Neural progenitor cell (in vitro differentiated cells): ENCODE data around the gene SMIM45.

ENCODE experiments used
- DNase-seq: peaks from one replicate; pipeline ENCODE4 v3.0.0-alpha.2; 2016; ENCODE audit warnings: low spot score
- H2AFZ ChIP-seq: fragments of 200-600 bp; sonication (generic); replicated peaks from 2 replicates; pipeline ENCODE4 v1.6.1; 2016; ENCODE audit warnings: antibody characterized with exemption
- H3F3A ChIP-seq: fragments of 200-600 bp; sonication (generic); 2 replicates; pipeline ENCODE4 v1.6.1; 2016; ENCODE audit warnings: antibody characterized with exemption, low read depth
- H3K27ac ChIP-seq: fragments of 200-600 bp; sonication (generic); 2 replicates; pipeline ENCODE4 v1.5.1; 2016; ENCODE audit warnings: mild to moderate bottlenecking
- H3K27me3 ChIP-seq: fragments of 200-600 bp; sonication (generic); 2 replicates; pipeline ENCODE4 v1.6.1; 2016; ENCODE audit warnings: mild to moderate bottlenecking, moderate library complexity
- H3K36me3 ChIP-seq: fragments of 200-600 bp; sonication (generic); 2 replicates; pipeline ENCODE4 v1.5.1; 2016
- H3K4me1 ChIP-seq: fragments of 200-600 bp; sonication (generic); 2 replicates; pipeline ENCODE4 v1.6.1; 2016; ENCODE audit warnings: mixed run types
- H3K4me2 ChIP-seq: fragments of 200-600 bp; sonication (generic); 2 replicates; pipeline ENCODE4 v1.6.1; 2016
- H3K4me3 ChIP-seq: fragments of 200-600 bp; sonication (generic); 2 replicates; pipeline ENCODE4 v1.5.1; 2016
- H3K79me2 ChIP-seq: fragments of 200-600 bp; sonication (generic); 2 replicates; pipeline ENCODE4 v1.6.1; 2016; ENCODE audit warnings: low read depth
- H3K9ac ChIP-seq: fragments of 200-600 bp; sonication (generic); 2 replicates; pipeline ENCODE4 v1.6.1; 2016
- H3K9me3 ChIP-seq: fragments of 200-600 bp; sonication (generic); 2 replicates; pipeline ENCODE4 v1.5.1; 2016; ENCODE audit warnings: low read depth
- H4K20me1 ChIP-seq: fragments of 200-600 bp; sonication (generic); 2 replicates; pipeline ENCODE4 v1.6.1; 2016; ENCODE audit warnings: low read depth
- H3K27ac Mint-ChIP-seq: 3 replicates; pipeline ENCODE4 v1.8.0; 2021; ENCODE audit warnings: mixed read lengths
- H3K27me3 Mint-ChIP-seq: 2 replicates; pipeline ENCODE4 v1.8.0; 2022; ENCODE audit warnings: low read depth, mild to moderate bottlenecking, inconsistent platforms, moderate library complexity, mixed read lengths; ENCODE audit not compliant: insufficient read depth
- H3K36me3 Mint-ChIP-seq: 3 replicates; pipeline ENCODE4 v1.8.0; 2021; ENCODE audit warnings: mixed read lengths
- H3K4me1 Mint-ChIP-seq: 3 replicates; pipeline ENCODE4 v1.8.0; 2021; ENCODE audit warnings: mixed read lengths
- H3K4me3 Mint-ChIP-seq: 3 replicates; pipeline ENCODE4 v1.8.0; 2021; ENCODE audit warnings: mild to moderate bottlenecking, moderate library complexity, mixed read lengths
- H3K9me3 Mint-ChIP-seq: 3 replicates; pipeline ENCODE4 v1.8.0; 2020; ENCODE audit warnings: mixed read lengths
- CTCF ChIP-seq: fragments of 200-600 bp; sonication (generic); IDR thresholded peaks from 2 replicates; pipeline ENCODE4 v1.5.1; 2017; ENCODE audit warnings: antibody characterized with exemption, mild to moderate bottlenecking
- EZH2 ChIP-seq: fragments of 200-600 bp; sonication (generic); IDR thresholded peaks from 2 replicates; pipeline ENCODE4 v1.6.1; 2017; ENCODE audit warnings: antibody characterized with exemption, mild to moderate bottlenecking, moderate library complexity
- EZH2phosphoT487 ChIP-seq: fragments of 200-600 bp; sonication (generic); IDR thresholded peaks from 2 replicates; pipeline ENCODE4 v1.6.1; 2017; ENCODE audit warnings: antibody characterized with exemption

The SMIM45 gene

GRCh38 chr22:41983513-41984405 is 31.8 kb downstream of the SMIM45 start:
- H4K20me1 ChIP-seq, result no peaks in the 10 kb centered on the region
- H3K9ac ChIP-seq, result no peak overlapping the region
- H3K36me3 ChIP-seq, result no peaks in the 10 kb centered on the region
- no peaks in the 10 kb centered on the region for H3F3A ChIP-seq
- no peak for DNase-seq
- TF ChIP-seq EZH2phosphoT487, result no peak
- TF ChIP-seq EZH2, result no peak
- no peak for TF ChIP-seq CTCF
- H3K4me3 ChIP-seq, result no peak overlapping the region
- no peaks in the 10 kb centered on the region for H3K27me3 ChIP-seq
- H3K9me3 ChIP-seq, result no peaks in the 10 kb centered on the region
- Mint-ChIP-seq H3K36me3 (peaks cover 23% of the 10 kb centered on the region), H3K27me3 (no peaks in the 10 kb centered on the region), H3K27ac (no peak overlapping the region), H3K4me3 (no peak overlapping the region), H3K4me1 (peaks cover 9% of the 10 kb centered on the region), H3K9me3 (no peaks in the 10 kb centered on the region)
- H3K4me1 ChIP-seq, result no peaks in the 10 kb centered on the region
- H3K79me2 ChIP-seq, result no peaks in the 10 kb centered on the region
- no peak overlapping the region for H3K4me2 ChIP-seq
- no peak overlapping the region for H2AFZ ChIP-seq
- no peak overlapping the region for H3K27ac ChIP-seq

DNA sequence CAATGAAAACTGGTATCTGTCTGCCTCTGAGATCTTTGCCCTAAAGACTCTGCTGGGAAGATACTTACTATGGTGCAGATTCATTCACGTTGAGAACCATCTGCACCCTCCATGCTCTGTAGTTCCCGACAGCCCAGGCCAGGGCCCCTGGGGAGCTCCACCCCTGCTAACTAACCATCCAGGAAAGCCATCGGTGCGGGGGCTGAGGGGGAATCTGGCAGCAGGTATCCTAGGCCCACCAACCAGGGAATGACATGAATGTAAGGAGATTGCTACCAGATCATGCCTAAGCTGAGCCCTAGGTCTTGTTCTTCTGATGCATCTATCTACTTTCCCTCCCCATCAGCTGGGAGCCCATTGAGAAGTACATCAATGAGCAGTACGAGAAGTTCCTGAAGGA is 35.3 kb downstream of the SMIM45 start:
- Histone ChIP-seq H3K27me3 (no peaks in the 10 kb centered on the region), H3F3A (no peaks in the 10 kb centered on the region), H3K9ac (no peak overlapping the region), H3K4me2 (no peak overlapping the region), H3K79me2 (no peaks in the 10 kb centered on the region), H2AFZ (no peak overlapping the region), H3K27ac (no peak overlapping the region), H3K4me3 (no peak overlapping the region), H3K36me3 (no peaks in the 10 kb centered on the region), H4K20me1 (no peaks in the 10 kb centered on the region), H3K4me1 (no peaks in the 10 kb centered on the region), H3K9me3 (no peaks in the 10 kb centered on the region)
- Mint-ChIP-seq H3K27ac (no peak overlapping the region), H3K36me3 (peaks cover 27% of the 10 kb centered on the region), H3K27me3 (no peaks in the 10 kb centered on the region), H3K4me1 (peaks cover 4% of the 10 kb centered on the region), H3K4me3 (no peak overlapping the region), H3K9me3 (no peaks in the 10 kb centered on the region)
- TF ChIP-seq CTCF (no peak), EZH2 (no peak), EZH2phosphoT487 (no peak)
- DNase-seq, result no peak

DNA sequence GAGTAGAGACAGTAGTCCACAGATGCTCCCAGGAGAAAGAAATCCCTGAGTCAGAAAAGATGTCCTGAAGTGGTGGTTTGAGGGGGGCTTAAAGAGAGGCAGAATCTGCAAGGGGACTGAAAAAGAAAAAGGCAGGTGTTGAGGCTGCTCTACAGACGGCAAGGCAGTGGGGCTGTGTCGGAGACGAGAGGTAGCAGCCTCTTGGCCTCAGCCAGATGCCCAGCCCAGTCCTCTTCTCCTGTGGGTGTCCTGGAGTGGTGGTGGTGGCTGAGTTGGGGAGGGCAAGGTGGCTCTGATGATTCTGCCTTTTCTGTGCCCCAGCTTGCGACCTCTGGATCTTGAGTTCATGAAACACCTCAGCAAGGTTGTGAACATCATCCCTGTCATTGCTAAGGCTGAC is 37.3 kb downstream of the SMIM45 start:
- no peaks in the 10 kb centered on the region for H3K4me1 Mint-ChIP-seq
- Histone ChIP-seq H3K27me3 (no peaks in the 10 kb centered on the region), H4K20me1 (no peaks in the 10 kb centered on the region), H3K9ac (no peak overlapping the region), H3K9me3 (no peaks in the 10 kb centered on the region), H3K4me2 (no peak overlapping the region), H3K4me1 (no peaks in the 10 kb centered on the region), H2AFZ (no peak overlapping the region), H3K79me2 (no peaks in the 10 kb centered on the region), H3K4me3 (no peak overlapping the region), H3K36me3 (no peaks in the 10 kb centered on the region), H3K27ac (no peak overlapping the region), H3F3A (no peaks in the 10 kb centered on the region)
- H3K9me3 Mint-ChIP-seq, result no peaks in the 10 kb centered on the region
- no peak for DNase-seq
- H3K4me3 Mint-ChIP-seq, result no peak overlapping the region
- H3K36me3 Mint-ChIP-seq, result peaks cover 38% of the 10 kb centered on the region
- TF ChIP-seq EZH2, result no peak
- no peak for TF ChIP-seq EZH2phosphoT487
- no peak for TF ChIP-seq CTCF
- peaks cover 4% of the 10 kb centered on the region for H3K27me3 Mint-ChIP-seq
- H3K27ac Mint-ChIP-seq, result no peak overlapping the region
